Measurements from ENCODE around the gene C2CD5. TPM values are rescaled to one million over a fixed set of nuclear protein-coding genes. Genes with fewer than 3 reads are reported as not detected.

The C2CD5 gene
- total RNA-seq, 1 donor from 2014 or later = 34.7 TPM

- Histone ChIP-seq H3K9me3 (no peaks in the 10 kb centered on the region), H3K27ac (no peak overlapping the region), H3K4me3 (no peak overlapping the region), H3K4me1 (no peaks in the 10 kb centered on the region), H3K27me3 (no peaks in the 10 kb centered on the region), H3K36me3 (no peaks in the 10 kb centered on the region)
- intact Hi-C loops (cut with DNase I) = no loop called here
- no peak for TF ChIP-seq CTCF (IDR thresholded peaks at IDR 0.05)
- DNase-seq (ENCODE audit: low spot score in 2 of 2) = no peak
Observed at GRCh38 chr12:22576473-22576872, 32.1 kb upstream of the C2CD5 start.

GRCh38 chr12:22576065-22576464, 31.7 kb upstream of the C2CD5 start:
- Histone ChIP-seq H3K36me3 (no peaks in the 10 kb centered on the region), H3K4me3 (no peak overlapping the region), H3K9me3 (no peaks in the 10 kb centered on the region), H3K4me1 (no peaks in the 10 kb centered on the region), H3K27me3 (no peaks in the 10 kb centered on the region), H3K27ac (no peak overlapping the region)
- TF ChIP-seq CTCF (IDR thresholded peaks at IDR 0.05) = no peak
- DNase-seq (ENCODE audit: low spot score in 2 of 2) = no peak
- intact Hi-C loops (cut with DNase I) = no loop called here

GRCh38 chr12:22574921-22575320, 30.6 kb upstream of the C2CD5 start:
- intact Hi-C loops (cut with DNase I) = no loop called here
- no peak for TF ChIP-seq CTCF (IDR thresholded peaks at IDR 0.05)
- Histone ChIP-seq H3K4me1 (no peaks in the 10 kb centered on the region), H3K27ac (no peak overlapping the region), H3K4me3 (no peak overlapping the region), H3K9me3 (no peaks in the 10 kb centered on the region), H3K36me3 (no peaks in the 10 kb centered on the region), H3K27me3 (no peaks in the 10 kb centered on the region)
- no peak for DNase-seq (ENCODE audit: low spot score in 2 of 2)

GRCh38 chr12:22573181-22573580, 28.8 kb upstream of the C2CD5 start:
- Histone ChIP-seq H3K27ac (no peak overlapping the region), H3K4me3 (no peak overlapping the region), H3K36me3 (no peaks in the 10 kb centered on the region), H3K9me3 (no peaks in the 10 kb centered on the region), H3K27me3 (no peaks in the 10 kb centered on the region), H3K4me1 (no peaks in the 10 kb centered on the region)
- no peak for TF ChIP-seq CTCF (IDR thresholded peaks at IDR 0.05)
- DNase-seq (ENCODE audit: low spot score in 2 of 2) = no peak
- intact Hi-C loops (cut with DNase I) = no loop called here

- intact Hi-C loops (cut with DNase I) = no loop called here
- H3K4me3 ChIP-seq = no peak overlapping the region
- no peaks in the 10 kb centered on the region for H3K9me3 ChIP-seq
- H3K27ac ChIP-seq = no peak overlapping the region
- TF ChIP-seq CTCF (IDR thresholded peaks at IDR 0.05) = no peak
- no peaks in the 10 kb centered on the region for H3K4me1 ChIP-seq
- no peaks in the 10 kb centered on the region for H3K36me3 ChIP-seq
- H3K27me3 ChIP-seq = no peaks in the 10 kb centered on the region
- DNase-seq (ENCODE audit: low spot score in 2 of 2) = no peak
Observed at GRCh38 chr12:22569253-22569652, 24.9 kb upstream of the C2CD5 start.

Measured in ascending aorta (tissue), 2 donors.